NT2/D1 (cell line): ENCODE data around the gene CCSER1.

Experiments used
- YY1 ChIP-seq: IDR thresholded peaks from 2 replicates; pipeline ENCODE4 v1.6.1; 2011; ENCODE audit not compliant: insufficient read length, insufficient read depth
- ZNF274 ChIP-seq: IDR thresholded peaks from 2 replicates; pipeline ENCODE4 v1.6.1; 2011; ENCODE audit warnings: mild to moderate bottlenecking, low read depth, low read length

DNA sequence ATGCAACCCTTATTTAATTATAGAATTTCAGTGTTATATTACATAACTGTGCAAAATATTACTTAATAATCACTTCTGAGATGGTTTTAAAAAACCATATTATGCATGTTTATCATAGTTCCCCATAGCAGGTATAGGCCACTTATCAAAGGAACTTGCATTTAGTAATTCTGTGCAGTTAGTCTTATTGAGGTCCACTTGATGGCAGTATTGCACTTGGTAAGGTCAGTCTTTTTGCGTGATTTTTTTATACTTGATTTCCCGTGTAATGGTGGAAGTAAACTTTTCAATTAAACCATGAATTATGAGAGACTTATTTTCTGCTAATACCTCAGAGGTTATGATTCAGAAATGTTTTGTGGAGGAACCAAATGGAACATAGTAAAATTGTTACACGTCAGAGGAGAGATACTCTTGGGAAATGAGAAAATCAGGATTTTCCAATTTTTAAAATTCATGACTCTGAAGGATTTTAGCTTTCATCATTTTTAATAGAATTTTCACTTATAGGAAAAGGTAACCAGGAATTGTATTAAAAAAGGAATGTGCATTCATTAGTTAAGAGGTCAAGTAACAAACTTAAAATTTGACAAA, 230.0 kb downstream of the CCSER1 start:
- TF ChIP-seq YY1 (no peak), ZNF274 (no peak)
